Erythroblast (primary cell): ENCODE measurements around the gene SHD.

Experiments used
- GATA1 ChIP-seq: IDR thresholded peaks from 2 replicates; pipeline ENCODE4 v1.6.1; 2011; ENCODE audit warnings: low read depth, mild to moderate bottlenecking, control low read depth, low read length, moderate library complexity
- POLR2A ChIP-seq: IDR thresholded peaks from 2 replicates; pipeline ENCODE4 v1.6.1; 2011; ENCODE audit warnings: mild to moderate bottlenecking, low read length

- no peak for TF ChIP-seq POLR2A
- TF ChIP-seq GATA1 = no peak
Measured at GRCh38 chr19:4303819-4304537, 24.9 kb downstream of the SHD start.
